ENCODE results near the gene OR1K1. TPM values are rescaled to one million over a fixed set of nuclear protein-coding genes. Genes with fewer than 3 reads are reported as not detected.

Gene OR1K1
- polyA plus RNA-seq, 1 donor (not counting 4 experiments of a cell fraction or from before 2014, with no cell fraction given) = not detected

DNA sequence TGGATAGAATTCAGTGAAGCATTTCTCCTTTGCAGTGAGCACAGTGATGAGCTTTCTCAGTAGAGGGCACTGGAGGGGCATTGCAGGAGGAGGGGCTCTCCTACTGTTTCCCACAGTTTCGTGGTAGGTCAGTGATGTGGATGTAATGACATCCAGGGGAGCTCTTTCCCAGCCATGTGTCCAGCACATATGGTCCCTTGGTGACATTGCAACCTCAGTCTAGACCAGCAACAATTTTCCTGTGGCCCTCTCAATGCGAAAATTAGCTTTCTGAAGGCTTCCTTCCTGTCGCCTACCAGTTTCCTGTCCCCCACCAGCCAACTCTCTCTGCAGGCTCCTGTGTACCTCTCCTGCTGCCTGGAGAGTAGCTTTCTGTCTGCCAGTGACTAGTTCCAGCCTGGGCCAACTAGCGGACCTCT is 35.4 kb downstream of the OR1K1 start:
- no peak overlapping the region for H2AFZ ChIP-seq (ENCODE audit: control insufficient read depth, low read length)
- FAIRE-seq (no peak), DNase-seq (ENCODE audit: low read depth, low spot score) (no peak)
- no peaks in the 10 kb centered on the region for H3K36me3 ChIP-seq (ENCODE audit: control insufficient read depth in 2 of 2, extremely low read depth in 1 of 2, insufficient read depth in 2 of 2, low read length in 2 of 2)
- H3K4me1 ChIP-seq (ENCODE audit: control insufficient read depth, extremely low read depth, insufficient read depth, low read length) = no peaks in the 10 kb centered on the region
- H3K4me3 ChIP-seq (ENCODE audit: control insufficient read depth in 2 of 3, extremely low read depth in 1 of 3, insufficient read depth in 2 of 3, low read depth in 1 of 3, low read length in 3 of 3) = no peak overlapping the region
- TF ChIP-seq, protein P1, sequence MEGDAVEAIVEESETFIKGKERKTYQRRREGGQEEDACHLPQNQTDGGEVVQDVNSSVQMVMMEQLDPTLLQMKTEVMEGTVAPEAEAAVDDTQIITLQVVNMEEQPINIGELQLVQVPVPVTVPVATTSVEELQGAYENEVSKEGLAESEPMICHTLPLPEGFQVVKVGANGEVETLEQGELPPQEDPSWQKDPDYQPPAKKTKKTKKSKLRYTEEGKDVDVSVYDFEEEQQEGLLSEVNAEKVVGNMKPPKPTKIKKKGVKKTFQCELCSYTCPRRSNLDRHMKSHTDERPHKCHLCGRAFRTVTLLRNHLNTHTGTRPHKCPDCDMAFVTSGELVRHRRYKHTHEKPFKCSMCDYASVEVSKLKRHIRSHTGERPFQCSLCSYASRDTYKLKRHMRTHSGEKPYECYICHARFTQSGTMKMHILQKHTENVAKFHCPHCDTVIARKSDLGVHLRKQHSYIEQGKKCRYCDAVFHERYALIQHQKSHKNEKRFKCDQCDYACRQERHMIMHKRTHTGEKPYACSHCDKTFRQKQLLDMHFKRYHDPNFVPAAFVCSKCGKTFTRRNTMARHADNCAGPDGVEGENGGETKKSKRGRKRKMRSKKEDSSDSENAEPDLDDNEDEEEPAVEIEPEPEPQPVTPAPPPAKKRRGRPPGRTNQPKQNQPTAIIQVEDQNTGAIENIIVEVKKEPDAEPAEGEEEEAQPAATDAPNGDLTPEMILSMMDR (optimal IDR thresholded peaks at IDR 0.05 in 1 of 3, IDR thresholded peaks at IDR 0.05 in 1 of 3, conservative IDR thresholded peaks at IDR 0.05 in 1 of 3; ENCODE audit: extremely low read depth in 1 of 3, insufficient read depth in 2 of 3, low read length in 3 of 3) = no peak
- TF ChIP-seq EZH2 (IDR thresholded peaks at IDR 0.05; ENCODE audit: low read length) = no peak
- no peak overlapping the region for H3K4me2 ChIP-seq (ENCODE audit: control insufficient read depth, extremely low read depth, insufficient read depth, low read depth, low read length)
- H3K79me2 ChIP-seq (ENCODE audit: control insufficient read depth, insufficient read depth, low read length) = no peaks in the 10 kb centered on the region
- no peak overlapping the region for H3K27ac ChIP-seq (ENCODE audit: control insufficient read depth, insufficient read depth, low read length)
- no peaks in the 10 kb centered on the region for H3K9me1 ChIP-seq (ENCODE audit: control insufficient read depth, extremely low read depth, insufficient read depth, low read length)
- H3K9ac ChIP-seq (ENCODE audit: control insufficient read depth, extremely low read depth, insufficient read depth, low read length) = no peak overlapping the region
- no peaks in the 10 kb centered on the region for H3K9me3 ChIP-seq (ENCODE audit: control insufficient read depth, low read depth, low read length)
- H3K27me3 ChIP-seq (ENCODE audit: control insufficient read depth, extremely low read depth, insufficient read depth, low read length) = no peaks in the 10 kb centered on the region
- dilution Hi-C loops (cut with MboI; ENCODE audit: extremely low pct_ligation_motif_present, low sequenced_read_pairs) = no loop called here
- no peaks in the 10 kb centered on the region for H4K20me1 ChIP-seq (ENCODE audit: control insufficient read depth, extremely low read depth, insufficient read depth, low read length)

DNA sequence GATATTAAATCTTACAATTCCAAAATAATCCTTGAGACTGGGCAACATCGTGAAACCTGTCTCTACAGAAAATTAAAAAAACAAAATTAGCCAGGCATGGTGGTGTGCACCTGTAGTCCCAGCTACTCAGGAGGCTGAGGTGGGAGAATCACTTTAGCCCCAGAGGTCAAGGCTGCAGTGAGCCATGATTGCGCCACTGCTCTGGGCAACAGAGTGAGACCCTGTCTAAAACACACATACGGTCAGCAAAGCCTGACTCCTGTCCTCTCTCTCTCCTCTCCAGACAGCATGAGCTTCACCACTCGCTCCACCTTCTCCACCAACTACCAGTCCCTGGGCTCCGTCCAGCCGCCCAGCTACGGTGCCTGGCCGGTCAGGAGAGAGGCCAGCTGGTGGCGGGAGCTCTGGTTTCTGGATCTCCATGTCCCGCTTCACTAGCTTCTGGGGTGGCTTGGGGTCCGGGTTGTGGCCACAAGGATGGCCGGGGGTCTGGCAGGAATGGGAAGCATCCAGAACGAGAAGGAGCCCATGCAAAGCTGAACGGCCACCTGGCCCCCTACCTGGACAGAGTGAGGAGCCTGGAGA is 37.4 kb downstream of the OR1K1 start:
- Histone ChIP-seq H3K9me1 (ENCODE audit: control insufficient read depth, extremely low read depth, insufficient read depth, low read length) (no peaks in the 10 kb centered on the region), H3K9me3 (ENCODE audit: control insufficient read depth, low read depth, low read length) (no peaks in the 10 kb centered on the region), H3K4me3 (ENCODE audit: control insufficient read depth in 2 of 3, extremely low read depth in 1 of 3, insufficient read depth in 2 of 3, low read depth in 1 of 3, low read length in 3 of 3) (no peak overlapping the region), H3K79me2 (ENCODE audit: control insufficient read depth, insufficient read depth, low read length) (no peaks in the 10 kb centered on the region), H2AFZ (ENCODE audit: control insufficient read depth, low read length) (no peak overlapping the region), H3K4me1 (ENCODE audit: control insufficient read depth, extremely low read depth, insufficient read depth, low read length) (no peaks in the 10 kb centered on the region), H4K20me1 (ENCODE audit: control insufficient read depth, extremely low read depth, insufficient read depth, low read length) (no peaks in the 10 kb centered on the region), H3K27me3 (ENCODE audit: control insufficient read depth, extremely low read depth, insufficient read depth, low read length) (no peaks in the 10 kb centered on the region), H3K27ac (ENCODE audit: control insufficient read depth, insufficient read depth, low read length) (no peak overlapping the region), H3K4me2 (ENCODE audit: control insufficient read depth, extremely low read depth, insufficient read depth, low read depth, low read length) (no peak overlapping the region), H3K9ac (ENCODE audit: control insufficient read depth, extremely low read depth, insufficient read depth, low read length) (no peak overlapping the region), H3K36me3 (ENCODE audit: control insufficient read depth in 2 of 2, extremely low read depth in 1 of 2, insufficient read depth in 2 of 2, low read length in 2 of 2) (no peaks in the 10 kb centered on the region)
- dilution Hi-C loops (cut with MboI; ENCODE audit: extremely low pct_ligation_motif_present, low sequenced_read_pairs) = no loop called here
- DNase-seq (ENCODE audit: low read depth, low spot score) (no peak), FAIRE-seq (no peak)
- TF ChIP-seq, protein P1 (optimal IDR thresholded peaks at IDR 0.05 in 1 of 3, IDR thresholded peaks at IDR 0.05 in 1 of 3, conservative IDR thresholded peaks at IDR 0.05 in 1 of 3; ENCODE audit: extremely low read depth in 1 of 3, insufficient read depth in 2 of 3, low read length in 3 of 3) = no peak

Data from keratinocyte (primary cell).